T-helper 2 cell treated with Interferon-gamma antibody and Interleukin-4, amounts not matched to agents 5 μg/mL and 100 μg/mL, for 36 hours (primary cell): ENCODE data around the gene OR6S1.
A peak's percentile ranks its signal among the peaks of the same experiment; 100 is the strongest.
"Not testable (repeated sequence)": the region's sequence is repeated elsewhere in the genome, so short reads cannot be mapped to it uniquely, and the experiment has no call there.

ENCODE experiments used
- DNase-seq: peaks from one replicate; pipeline ENCODE4 v3.0.0; 2021; ENCODE audit warnings: low spot score
- H3K27ac Mint-ChIP-seq: one replicate; pipeline ENCODE4 v1.8.0; 2021; ENCODE audit warnings: mild to moderate bottlenecking, mixed read lengths
- H3K27me3 Mint-ChIP-seq: one replicate; pipeline ENCODE4 v1.8.0; 2021; ENCODE audit warnings: low read depth, mixed read lengths
- H3K36me3 Mint-ChIP-seq: one replicate; pipeline ENCODE4 v1.8.0; 2021; ENCODE audit warnings: low read depth, mixed read lengths
- H3K4me1 Mint-ChIP-seq: one replicate; pipeline ENCODE4 v1.8.0; 2021; ENCODE audit warnings: low read depth, mixed read lengths
- H3K4me3 Mint-ChIP-seq: one replicate; pipeline ENCODE4 v1.8.0; 2022; ENCODE audit warnings: mild to moderate bottlenecking, moderate library complexity, mixed read lengths
- H3K9me3 Mint-ChIP-seq: one replicate; pipeline ENCODE4 v1.8.0; 2021; ENCODE audit warnings: mixed read lengths

OR6S1 gene

GRCh38 chr14:20630340-20631022 lies 11.0 kb downstream of the OR6S1 start:
- peak overlapping the region; percentile 83 for H3K4me3 Mint-ChIP-seq
- H3K36me3 Mint-ChIP-seq, result no peaks in the 10 kb centered on the region
- H3K9me3 Mint-ChIP-seq, result no peaks in the 10 kb centered on the region
- peak overlapping the region; percentile 38 for H3K27ac Mint-ChIP-seq
- H3K27me3 Mint-ChIP-seq, result peaks cover 79% of the 10 kb centered on the region
- H3K4me1 Mint-ChIP-seq, result peaks cover 50% of the 10 kb centered on the region
- DNase-seq, result peak; percentile 34

GRCh38 chr14:20628063-20628854 lies 13.2 kb downstream of the OR6S1 start:
- Mint-ChIP-seq H3K4me3 (no peak overlapping the region), H3K27ac (no peak overlapping the region), H3K9me3 (no peaks in the 10 kb centered on the region), H3K27me3 (peaks cover 69% of the 10 kb centered on the region), H3K36me3 (no peaks in the 10 kb centered on the region), H3K4me1 (peaks cover 62% of the 10 kb centered on the region)
- DNase-seq, result no peak

- H3K27me3 Mint-ChIP-seq, result peaks cover 61% of the 10 kb centered on the region
- no peak overlapping the region for H3K27ac Mint-ChIP-seq
- no peak for DNase-seq
- H3K9me3 Mint-ChIP-seq, result no peaks in the 10 kb centered on the region
- H3K4me1 Mint-ChIP-seq, result peaks cover 61% of the 10 kb centered on the region
- H3K4me3 Mint-ChIP-seq, result no peak overlapping the region
- H3K36me3 Mint-ChIP-seq, result no peaks in the 10 kb centered on the region
Measured at GRCh38 chr14:20627346-20628027, 14.0 kb downstream of the OR6S1 start.

- H3K4me3 Mint-ChIP-seq, result peak overlapping the region; percentile 73
- no peaks in the 10 kb centered on the region for H3K9me3 Mint-ChIP-seq
- peaks cover 56% of the 10 kb centered on the region for H3K4me1 Mint-ChIP-seq
- peaks cover 60% of the 10 kb centered on the region for H3K27me3 Mint-ChIP-seq
- H3K27ac Mint-ChIP-seq, result no peak overlapping the region
- no peaks in the 10 kb centered on the region for H3K36me3 Mint-ChIP-seq
- DNase-seq, result no peak
Measured at GRCh38 chr14:20626274-20626673, 15.2 kb downstream of the OR6S1 start.

- H3K4me3 Mint-ChIP-seq, result peak overlapping the region; percentile 73
- DNase-seq, result peak; percentile 32
- H3K9me3 Mint-ChIP-seq, result no peaks in the 10 kb centered on the region
- peaks cover 47% of the 10 kb centered on the region for H3K27me3 Mint-ChIP-seq
- peak overlapping the region; percentile 55 for H3K27ac Mint-ChIP-seq
- peaks cover 47% of the 10 kb centered on the region for H3K4me1 Mint-ChIP-seq
- H3K36me3 Mint-ChIP-seq, result no peaks in the 10 kb centered on the region
Measured at GRCh38 chr14:20624495-20625070, 16.9 kb downstream of the OR6S1 start.

- Mint-ChIP-seq H3K27me3 (peaks cover 41% of the 10 kb centered on the region), H3K4me1 (peaks cover 45% of the 10 kb centered on the region), H3K36me3 (no peaks in the 10 kb centered on the region), H3K9me3 (no peaks in the 10 kb centered on the region), H3K27ac (no peak overlapping the region), H3K4me3 (peak overlapping the region; percentile 73)
- DNase-seq, result no peak
Measured at GRCh38 chr14:20623798-20624197, 17.7 kb downstream of the OR6S1 start.

- Mint-ChIP-seq H3K36me3 (no peaks in the 10 kb centered on the region), H3K9me3 (no peaks in the 10 kb centered on the region), H3K27me3 (peaks cover 38% of the 10 kb centered on the region), H3K4me1 (peaks cover 46% of the 10 kb centered on the region), H3K4me3 (peak overlapping the region; percentile 60), H3K27ac (peak overlapping the region; percentile 15)
- no peak for DNase-seq
Measured at GRCh38 chr14:20622816-20623291, 18.6 kb downstream of the OR6S1 start.

- H3K9me3 Mint-ChIP-seq, result no peaks in the 10 kb centered on the region
- peaks cover 20% of the 10 kb centered on the region for H3K27me3 Mint-ChIP-seq
- DNase-seq, result no peak
- no peaks in the 10 kb centered on the region for H3K36me3 Mint-ChIP-seq
- no peak overlapping the region for H3K4me3 Mint-ChIP-seq
- H3K4me1 Mint-ChIP-seq, result peaks cover 45% of the 10 kb centered on the region
- no peak overlapping the region for H3K27ac Mint-ChIP-seq
Measured at GRCh38 chr14:20620798-20621478, 20.6 kb downstream of the OR6S1 start.

GRCh38 chr14:20619688-20620087 lies 21.8 kb downstream of the OR6S1 start:
- peaks cover 11% of the 10 kb centered on the region for H3K27me3 Mint-ChIP-seq
- H3K27ac Mint-ChIP-seq, H3K4me3 Mint-ChIP-seq, DNase-seq, H3K9me3 Mint-ChIP-seq, H3K36me3 Mint-ChIP-seq: not testable (repeated sequence)
- H3K4me1 Mint-ChIP-seq, result peaks cover 39% of the 10 kb centered on the region

- H3K27me3 Mint-ChIP-seq, result peaks cover 7% of the 10 kb centered on the region
- no peak overlapping the region for H3K27ac Mint-ChIP-seq
- no peaks in the 10 kb centered on the region for H3K9me3 Mint-ChIP-seq
- peaks cover 33% of the 10 kb centered on the region for H3K4me1 Mint-ChIP-seq
- no peak for DNase-seq
- H3K36me3 Mint-ChIP-seq, result no peaks in the 10 kb centered on the region
- H3K4me3 Mint-ChIP-seq, result no peak overlapping the region
Measured at GRCh38 chr14:20618271-20618749, 23.2 kb downstream of the OR6S1 start.

- Mint-ChIP-seq H3K4me1 (peaks cover 25% of the 10 kb centered on the region), H3K36me3 (no peaks in the 10 kb centered on the region), H3K27me3 (peaks cover 7% of the 10 kb centered on the region), H3K9me3 (no peaks in the 10 kb centered on the region), H3K4me3 (no peak overlapping the region), H3K27ac (peak overlapping the region; percentile 34)
- no peak for DNase-seq
Measured at GRCh38 chr14:20617138-20618003, 24.1 kb downstream of the OR6S1 start.

GRCh38 chr14:20615996-20616395 lies 25.5 kb downstream of the OR6S1 start:
- Mint-ChIP-seq H3K27ac (no peak overlapping the region), H3K4me3 (no peak overlapping the region), H3K4me1 (peaks cover 24% of the 10 kb centered on the region), H3K9me3 (no peaks in the 10 kb centered on the region), H3K27me3 (peaks cover 7% of the 10 kb centered on the region), H3K36me3 (no peaks in the 10 kb centered on the region)
- DNase-seq, result no peak
